Measurements from ENCODE around the gene ATP13A2. TPM values are rescaled to one million over a fixed set of nuclear protein-coding genes. Genes with fewer than 3 reads are reported as not detected.

Gene ATP13A2
- total and polyA plus RNA-seq, 10 donors = 13.7 to 83.9 (median 55.5) TPM

- 91 to 98% (median 91%) methylated on average over 14 to 23 of the region's 23 CpGs for WGBS, 5 donors
- intact Hi-C loops (cut with DNase I; ENCODE audit: low total_unique reads) = no loop called here
- TF ChIP-seq CTCF (IDR thresholded peaks at IDR 0.05 in 8 of 11, conservative IDR thresholded peaks at IDR 0.05 in 3 of 11) (no peak), POLR2A (IDR thresholded peaks at IDR 0.05) (no peak), POLR2AphosphoS5 (IDR thresholded peaks at IDR 0.05) (no peak)
Measured at GRCh38 chr1:16986560-16986959, 25.2 kb downstream of the ATP13A2 start.

GRCh38 chr1:16986113-16986512, 25.6 kb downstream of the ATP13A2 start:
- DNase-seq = no peak
- intact Hi-C loops (cut with DNase I; ENCODE audit: low total_unique reads) = no loop called here

More at GRCh38 chr1:16986560-16986959, 25.2 kb downstream of the ATP13A2 start:
- no peak overlapping the region for H3K4me3 ChIP-seq
- no peaks in the 10 kb centered on the region for H3K9me3 ChIP-seq
- peaks cover 0 to 72% (median 60%) of the 10 kb centered on the region in 6 donors for H3K36me3 ChIP-seq
- no peak overlapping the region for H3K27ac ChIP-seq
- DNase-seq = no peak
- H3K27me3 ChIP-seq (replicated peaks in 1 of 7) = peaks cover 0 to 14% (median 0%) of the 10 kb centered on the region in 7 donors
- H3K4me1 ChIP-seq = no peaks in the 10 kb centered on the region

GRCh38 chr1:16984717-16985116, 27.0 kb downstream of the ATP13A2 start:
- Histone ChIP-seq H3K36me3 (peaks cover 0 to 54% (median 43%) of the 10 kb centered on the region in 6 donors), H3K9me3 (no peaks in the 10 kb centered on the region), H3K4me3 (no peak overlapping the region), H3K27me3 (replicated peaks in 1 of 7) (peaks cover 0 to 32% (median 14%) of the 10 kb centered on the region in 7 donors), H3K27ac (no peak overlapping the region), H3K4me1 (peaks cover 0 to 15% (median 11%) of the 10 kb centered on the region in 6 donors)
- DNase-seq = no peak
- intact Hi-C loops (cut with DNase I; ENCODE audit: low total_unique reads) = no loop called here
- no peak for TF ChIP-seq POLR2A (IDR thresholded peaks at IDR 0.05)
- no peak for TF ChIP-seq CTCF (IDR thresholded peaks at IDR 0.05 in 8 of 11, conservative IDR thresholded peaks at IDR 0.05 in 3 of 11)
- TF ChIP-seq POLR2AphosphoS5 (IDR thresholded peaks at IDR 0.05) = no peak
- 35 to 50% (median 41%) methylated on average over 6 to 7 of the region's 7 CpGs for WGBS, 5 donors

More at GRCh38 chr1:16986113-16986512, 25.6 kb downstream of the ATP13A2 start:
- no peak overlapping the region for H3K4me3 ChIP-seq
- 74 to 100% (median 91%) methylated on average over 1 to 19 of the region's 19 CpGs for WGBS, 5 donors
- H3K4me1 ChIP-seq = peaks cover 0 to 1% (median 0%) of the 10 kb centered on the region in 6 donors
- no peak for TF ChIP-seq CTCF (IDR thresholded peaks at IDR 0.05 in 8 of 11, conservative IDR thresholded peaks at IDR 0.05 in 3 of 11)
- no peak for TF ChIP-seq POLR2AphosphoS5 (IDR thresholded peaks at IDR 0.05)
- no peak for TF ChIP-seq POLR2A (IDR thresholded peaks at IDR 0.05)
- H3K9me3 ChIP-seq = no peaks in the 10 kb centered on the region
- peaks cover 0 to 68% (median 55%) of the 10 kb centered on the region in 6 donors for H3K36me3 ChIP-seq
- H3K27me3 ChIP-seq (replicated peaks in 1 of 7) = peaks cover 0 to 18% (median under 1%) of the 10 kb centered on the region in 7 donors
- no peak overlapping the region for H3K27ac ChIP-seq

- intact Hi-C loops (cut with DNase I; ENCODE audit: low total_unique reads) = no loop called here
- Histone ChIP-seq H3K4me3 (no peak overlapping the region), H3K27me3 (replicated peaks in 1 of 7) (peaks cover 0 to 43% (median 19%) of the 10 kb centered on the region in 7 donors), H3K36me3 (peaks cover 0 to 43% (median 34%) of the 10 kb centered on the region in 6 donors), H3K4me1 (peaks cover 0 to 20% (median 13%) of the 10 kb centered on the region in 6 donors), H3K27ac (no peak overlapping the region), H3K9me3 (no peaks in the 10 kb centered on the region)
- WGBS, 5 donors = 87 to 93% (median 89%) methylated on average over 4 of the region's 4 CpGs
- no peak for DNase-seq
- TF ChIP-seq CTCF (IDR thresholded peaks at IDR 0.05 in 8 of 11, conservative IDR thresholded peaks at IDR 0.05 in 3 of 11) = no peak
- TF ChIP-seq POLR2AphosphoS5 (IDR thresholded peaks at IDR 0.05) = no peak
- TF ChIP-seq POLR2A (IDR thresholded peaks at IDR 0.05) = no peak
Measured at GRCh38 chr1:16983649-16984048, 28.1 kb downstream of the ATP13A2 start.

All from spleen (tissue), 11 donors.